HG03060 (cell line): ENCODE results near the gene HDAC4.

ENCODE experiments used
- ATAC-seq: cut with Tn5 transposase; IDR thresholded peaks from one replicate; pipeline ENCODE4 v1.9.1; 2021; ENCODE audit warnings: low read depth, moderate number of reproducible peaks; ENCODE audit not compliant: unreplicated experiment

HDAC4 gene

GRCh38 chr2:239120664-239121063 is 280.2 kb downstream of the HDAC4 start:
- no peak for ATAC-seq

GRCh38 chr2:239119346-239120126 is 281.3 kb downstream of the HDAC4 start:
- ATAC-seq, result no peak

- ATAC-seq, result no peak
These were observed 282.1 kb downstream of the HDAC4 start for GRCh38 chr2:239118675-239119211.

- ATAC-seq, result no peak
These were observed 282.6 kb downstream of the HDAC4 start for GRCh38 chr2:239118264-239118663.

GRCh38 chr2:239117831-239118230 is 283.0 kb downstream of the HDAC4 start:
- ATAC-seq, result no peak

- no peak for ATAC-seq
These were observed 284.2 kb downstream of the HDAC4 start for GRCh38 chr2:239116456-239117246.

- no peak for ATAC-seq
These were observed 285.2 kb downstream of the HDAC4 start for GRCh38 chr2:239115616-239116015.

GRCh38 chr2:239114616-239115265 is 286.1 kb downstream of the HDAC4 start:
- no peak for ATAC-seq

GRCh38 chr2:239114119-239114581 is 286.7 kb downstream of the HDAC4 start:
- no peak for ATAC-seq

- no peak for ATAC-seq
These were observed 287.2 kb downstream of the HDAC4 start for GRCh38 chr2:239113615-239114014.

- no peak for ATAC-seq
These were observed 287.6 kb downstream of the HDAC4 start for GRCh38 chr2:239113171-239113570.

- ATAC-seq, result no peak
These were observed 288.6 kb downstream of the HDAC4 start for GRCh38 chr2:239112127-239112774.

- ATAC-seq, result no peak
These were observed 289.3 kb downstream of the HDAC4 start for GRCh38 chr2:239111401-239112100.

GRCh38 chr2:239110595-239111048 is 290.2 kb downstream of the HDAC4 start:
- no peak for ATAC-seq

- ATAC-seq, result no peak
These were observed 290.8 kb downstream of the HDAC4 start for GRCh38 chr2:239109928-239110545.

- ATAC-seq, result no peak
These were observed 291.5 kb downstream of the HDAC4 start for GRCh38 chr2:239109041-239109927.

- no peak for ATAC-seq
These were observed 292.4 kb downstream of the HDAC4 start for GRCh38 chr2:239108459-239108858.

- ATAC-seq, result no peak
These were observed 292.9 kb downstream of the HDAC4 start for GRCh38 chr2:239107936-239108335.
